ENCODE results near the gene SLX4IP.
A peak's percentile ranks its signal among the peaks of the same experiment; 100 is the strongest.

SLX4IP gene

DNA sequence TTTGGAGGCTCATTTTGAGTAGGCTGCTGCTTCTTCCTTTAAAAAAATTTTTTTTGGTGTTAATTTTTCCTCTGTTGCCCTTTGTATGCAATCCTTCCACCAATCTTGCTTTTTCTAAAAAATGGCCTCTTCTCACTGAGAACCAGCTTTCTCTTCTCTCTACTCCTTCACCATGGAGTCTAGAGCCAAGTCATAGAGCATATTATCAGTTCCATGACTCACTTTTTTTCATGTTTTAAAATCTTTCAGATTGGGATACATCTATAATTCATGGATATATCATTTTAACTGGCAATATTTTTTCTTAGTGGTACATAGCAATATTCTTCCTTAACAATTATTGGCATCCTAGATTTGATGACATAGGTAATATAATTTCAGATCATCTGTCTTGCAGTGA, 62.7 kb downstream of the SLX4IP start:
- Histone ChIP-seq H2AK5ac (ENCODE audit: low read length, severe bottlenecking) (no peak overlapping the region), H3K27me3 (ENCODE audit: control insufficient read depth in 1 of 2, insufficient read depth in 1 of 2, low read length in 2 of 2) (no peaks in the 10 kb centered on the region), H3K14ac (ENCODE audit: low read length in 2 of 2) (no peak overlapping the region), H3K27ac (ENCODE audit: low read length, poor library complexity, severe bottlenecking) (no peak overlapping the region), H4K8ac (ENCODE audit: low read length) (no peak overlapping the region), H3K18ac (ENCODE audit: low read depth in 1 of 2, low read length in 2 of 2) (no peak overlapping the region), H3K4me2 (ENCODE audit: low read length, poor library complexity, severe bottlenecking) (no peak overlapping the region), H2AFZ (ENCODE audit: low read depth, low read length) (no peak overlapping the region), H3K9ac (ENCODE audit: low read length) (no peak overlapping the region), H3K36me3 (ENCODE audit: control insufficient read depth in 1 of 2, insufficient read depth in 2 of 2, low read depth in 1 of 2, low read length in 2 of 2) (no peaks in the 10 kb centered on the region), H2BK15ac (ENCODE audit: low read depth, poor library complexity, severe bottlenecking) (no peak overlapping the region), H3K9me3 (ENCODE audit: control insufficient read depth, low read length) (no peaks in the 10 kb centered on the region), H2BK5ac (ENCODE audit: low read depth, low read length, poor library complexity, severe bottlenecking) (no peak overlapping the region), H3K4me1 (ENCODE audit: control insufficient read depth, insufficient read depth, low read depth, low read length) (peaks cover 4% of the 10 kb centered on the region), H2BK12ac (ENCODE audit: low read length in 2 of 2) (no peak overlapping the region), H2BK120ac (ENCODE audit: low read depth, low read length) (no peak overlapping the region), H4K91ac (ENCODE audit: low read length) (no peak overlapping the region), H3K4ac (ENCODE audit: low read depth in 1 of 2, low read length in 2 of 2) (no peak overlapping the region), H3K23ac (ENCODE audit: low read length in 2 of 2) (no peak overlapping the region), H3K79me1 (replicated peaks; ENCODE audit: low read length, poor library complexity, severe bottlenecking) (peaks cover 14% of the 10 kb centered on the region), H3K4me3 (ENCODE audit: insufficient read depth in 1 of 2, low read depth in 1 of 2, low read length in 2 of 2) (no peak overlapping the region)
- DNase-seq = no peak

DNA sequence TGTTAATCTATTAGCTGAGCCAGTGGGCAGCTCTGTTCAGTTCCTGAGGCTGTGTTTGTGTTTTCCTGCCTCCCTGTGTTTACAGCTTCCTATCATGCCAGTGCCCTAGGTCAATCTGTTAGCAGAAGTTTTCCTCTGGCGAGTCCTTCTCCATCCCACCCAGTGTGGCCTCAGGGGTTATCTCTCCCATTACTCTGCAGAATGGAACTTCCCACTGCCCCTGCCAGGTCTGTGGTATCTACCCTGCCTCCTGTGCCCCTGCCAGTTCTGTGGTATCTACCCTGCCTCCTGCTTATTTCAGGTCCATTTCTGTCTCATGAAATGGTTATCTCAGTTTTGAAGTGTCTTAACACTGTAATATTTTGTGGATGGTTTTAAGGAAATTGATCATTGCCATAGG, 63.1 kb downstream of the SLX4IP start:
- no peak overlapping the region for H2AFZ ChIP-seq (ENCODE audit: low read depth, low read length)
- no peak overlapping the region for H2BK120ac ChIP-seq (ENCODE audit: low read depth, low read length)
- no peak overlapping the region for H2AK5ac ChIP-seq (ENCODE audit: low read length, severe bottlenecking)
- no peak overlapping the region for H3K4ac ChIP-seq (ENCODE audit: low read depth in 1 of 2, low read length in 2 of 2)
- H3K9ac ChIP-seq (ENCODE audit: low read length) = no peak overlapping the region
- H3K14ac ChIP-seq (ENCODE audit: low read length in 2 of 2) = no peak overlapping the region
- no peaks in the 10 kb centered on the region for H3K27me3 ChIP-seq (ENCODE audit: control insufficient read depth in 1 of 2, insufficient read depth in 1 of 2, low read length in 2 of 2)
- H3K4me3 ChIP-seq (ENCODE audit: insufficient read depth in 1 of 2, low read depth in 1 of 2, low read length in 2 of 2) = no peak overlapping the region
- H3K18ac ChIP-seq (ENCODE audit: low read depth in 1 of 2, low read length in 2 of 2) = peak overlapping the region in 1 of 2 experiments; percentile 5
- DNase-seq = no peak
- H3K4me1 ChIP-seq (ENCODE audit: control insufficient read depth, insufficient read depth, low read depth, low read length) = peaks cover 4% of the 10 kb centered on the region
- peaks cover 18% of the 10 kb centered on the region for H3K79me1 ChIP-seq (replicated peaks; ENCODE audit: low read length, poor library complexity, severe bottlenecking)
- no peak overlapping the region for H4K91ac ChIP-seq (ENCODE audit: low read length)
- no peaks in the 10 kb centered on the region for H3K9me3 ChIP-seq (ENCODE audit: control insufficient read depth, low read length)
- peak overlapping the region; percentile 75 for H4K8ac ChIP-seq (ENCODE audit: low read length)
- no peak overlapping the region for H3K27ac ChIP-seq (ENCODE audit: low read length, poor library complexity, severe bottlenecking)
- peak overlapping the region in 1 of 2 experiments; percentile 70 for H2BK12ac ChIP-seq (ENCODE audit: low read length in 2 of 2)
- H2BK15ac ChIP-seq (ENCODE audit: low read depth, poor library complexity, severe bottlenecking) = no peak overlapping the region
- H2BK5ac ChIP-seq (ENCODE audit: low read depth, low read length, poor library complexity, severe bottlenecking) = no peak overlapping the region
- no peak overlapping the region for H3K4me2 ChIP-seq (ENCODE audit: low read length, poor library complexity, severe bottlenecking)
- H3K36me3 ChIP-seq (ENCODE audit: control insufficient read depth in 1 of 2, insufficient read depth in 2 of 2, low read depth in 1 of 2, low read length in 2 of 2) = no peaks in the 10 kb centered on the region
- 52% methylated on average over 1 of the region's 1 CpG for WGBS
- H3K23ac ChIP-seq (ENCODE audit: low read length in 2 of 2) = no peak overlapping the region

DNA sequence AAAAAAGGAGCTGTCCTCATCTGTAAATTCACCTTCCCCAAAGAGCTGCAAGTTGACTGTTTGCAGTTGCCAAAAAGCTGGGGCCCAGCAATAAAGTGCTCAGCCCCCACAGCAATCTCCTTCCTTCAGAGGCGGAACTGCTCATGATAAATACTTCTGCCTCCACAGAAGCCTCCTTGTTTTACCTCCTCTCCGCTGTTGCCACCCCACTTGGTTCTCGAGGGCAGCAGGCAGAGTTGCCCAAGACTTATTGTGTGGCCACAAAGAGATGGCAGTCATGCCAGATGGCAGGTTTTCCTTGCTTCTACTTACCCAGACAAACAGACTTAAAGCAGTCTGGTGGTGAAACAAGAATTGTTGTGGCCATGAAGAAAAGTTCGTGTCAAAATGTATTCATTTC, 66.3 kb downstream of the SLX4IP start:
- WGBS = 76% methylated on average over 4 of the region's 4 CpGs
- H3K4ac ChIP-seq (ENCODE audit: low read depth in 1 of 2, low read length in 2 of 2) = no peak overlapping the region

DNA sequence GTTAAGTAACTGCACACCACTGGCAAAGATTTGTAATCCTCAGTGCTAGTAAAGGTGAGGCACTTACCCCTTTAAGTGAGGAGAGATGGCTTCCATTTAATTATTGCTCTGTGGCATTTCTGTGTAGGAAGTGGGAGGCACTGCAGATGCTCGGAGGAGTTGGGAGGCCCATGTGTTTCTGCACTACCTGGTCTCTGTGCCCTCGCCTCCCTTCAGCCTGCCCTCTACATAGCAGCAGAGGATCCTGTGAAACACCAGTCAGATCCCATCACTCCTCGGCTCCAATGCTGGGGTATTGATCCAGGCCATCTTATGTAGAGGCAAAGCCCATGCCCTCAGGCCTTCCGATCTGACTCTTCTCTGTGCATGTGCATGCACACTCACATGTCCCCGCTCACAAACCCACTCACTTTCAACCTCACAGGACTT, 67.0 kb downstream of the SLX4IP start:
- Histone ChIP-seq H3K4me1 (ENCODE audit: control insufficient read depth, insufficient read depth, low read depth, low read length) (peaks cover 4% of the 10 kb centered on the region), H3K79me1 (replicated peaks; ENCODE audit: low read length, poor library complexity, severe bottlenecking) (peaks cover 26% of the 10 kb centered on the region), H3K27me3 (ENCODE audit: control insufficient read depth in 1 of 2, insufficient read depth in 1 of 2, low read length in 2 of 2) (no peaks in the 10 kb centered on the region), H3K4me3 (ENCODE audit: insufficient read depth in 1 of 2, low read depth in 1 of 2, low read length in 2 of 2) (peak overlapping the region in 1 of 2 experiments; percentile 63), H2BK5ac (ENCODE audit: low read depth, low read length, poor library complexity, severe bottlenecking) (no peak overlapping the region), H2AK5ac (ENCODE audit: low read length, severe bottlenecking) (no peak overlapping the region), H3K36me3 (ENCODE audit: control insufficient read depth in 1 of 2, insufficient read depth in 2 of 2, low read depth in 1 of 2, low read length in 2 of 2) (no peaks in the 10 kb centered on the region), H2AFZ (ENCODE audit: low read depth, low read length) (no peak overlapping the region), H2BK12ac (ENCODE audit: low read length in 2 of 2) (no peak overlapping the region), H3K9me3 (ENCODE audit: control insufficient read depth, low read length) (no peaks in the 10 kb centered on the region), H4K91ac (ENCODE audit: low read length) (no peak overlapping the region), H3K4me2 (ENCODE audit: low read length, poor library complexity, severe bottlenecking) (no peak overlapping the region), H2BK15ac (ENCODE audit: low read depth, poor library complexity, severe bottlenecking) (no peak overlapping the region), H3K9ac (ENCODE audit: low read length) (peak overlapping the region; percentile 82), H3K23ac (ENCODE audit: low read length in 2 of 2) (no peak overlapping the region), H2BK120ac (ENCODE audit: low read depth, low read length) (no peak overlapping the region), H4K8ac (ENCODE audit: low read length) (no peak overlapping the region), H3K18ac (ENCODE audit: low read depth in 1 of 2, low read length in 2 of 2) (no peak overlapping the region), H3K4ac (ENCODE audit: low read depth in 1 of 2, low read length in 2 of 2) (no peak overlapping the region), H3K14ac (ENCODE audit: low read length in 2 of 2) (no peak overlapping the region), H3K27ac (ENCODE audit: low read length, poor library complexity, severe bottlenecking) (no peak overlapping the region)
- 90% methylated on average over 5 of the region's 5 CpGs for WGBS
- DNase-seq = no peak

More for the DNA sequence above, 66.3 kb downstream of the SLX4IP start:
- Histone ChIP-seq H2BK120ac (ENCODE audit: low read depth, low read length) (no peak overlapping the region), H3K4me3 (ENCODE audit: insufficient read depth in 1 of 2, low read depth in 1 of 2, low read length in 2 of 2) (peak overlapping the region in 1 of 2 experiments; percentile 63), H2AK5ac (ENCODE audit: low read length, severe bottlenecking) (peak overlapping the region; percentile 42), H2BK12ac (ENCODE audit: low read length in 2 of 2) (peak overlapping the region; percentile 72 to 74), H3K4me2 (ENCODE audit: low read length, poor library complexity, severe bottlenecking) (no peak overlapping the region), H2BK15ac (ENCODE audit: low read depth, poor library complexity, severe bottlenecking) (no peak overlapping the region), H3K27me3 (ENCODE audit: control insufficient read depth in 1 of 2, insufficient read depth in 1 of 2, low read length in 2 of 2) (no peaks in the 10 kb centered on the region), H3K27ac (ENCODE audit: low read length, poor library complexity, severe bottlenecking) (no peak overlapping the region), H3K18ac (ENCODE audit: low read depth in 1 of 2, low read length in 2 of 2) (no peak overlapping the region), H3K79me1 (replicated peaks; ENCODE audit: low read length, poor library complexity, severe bottlenecking) (peaks cover 26% of the 10 kb centered on the region), H3K23ac (ENCODE audit: low read length in 2 of 2) (peak overlapping the region in 1 of 2 experiments; percentile 7), H3K9ac (ENCODE audit: low read length) (peak overlapping the region; percentile 82), H3K9me3 (ENCODE audit: control insufficient read depth, low read length) (no peaks in the 10 kb centered on the region), H2BK5ac (ENCODE audit: low read depth, low read length, poor library complexity, severe bottlenecking) (no peak overlapping the region), H3K4me1 (ENCODE audit: control insufficient read depth, insufficient read depth, low read depth, low read length) (peaks cover 4% of the 10 kb centered on the region), H3K36me3 (ENCODE audit: control insufficient read depth in 1 of 2, insufficient read depth in 2 of 2, low read depth in 1 of 2, low read length in 2 of 2) (no peaks in the 10 kb centered on the region), H4K91ac (ENCODE audit: low read length) (no peak overlapping the region), H2AFZ (ENCODE audit: low read depth, low read length) (no peak overlapping the region), H4K8ac (ENCODE audit: low read length) (peak overlapping the region; percentile 3), H3K14ac (ENCODE audit: low read length in 2 of 2) (no peak overlapping the region)
- no peak for DNase-seq
